ENCODE measurements around the gene MIF4GD. TPM values are rescaled to one million over a fixed set of nuclear protein-coding genes. Genes with fewer than 3 reads are reported as not detected.

The MIF4GD gene
- total RNA-seq, 1 experiment from 2014 or later = 21.6 TPM

DNA sequence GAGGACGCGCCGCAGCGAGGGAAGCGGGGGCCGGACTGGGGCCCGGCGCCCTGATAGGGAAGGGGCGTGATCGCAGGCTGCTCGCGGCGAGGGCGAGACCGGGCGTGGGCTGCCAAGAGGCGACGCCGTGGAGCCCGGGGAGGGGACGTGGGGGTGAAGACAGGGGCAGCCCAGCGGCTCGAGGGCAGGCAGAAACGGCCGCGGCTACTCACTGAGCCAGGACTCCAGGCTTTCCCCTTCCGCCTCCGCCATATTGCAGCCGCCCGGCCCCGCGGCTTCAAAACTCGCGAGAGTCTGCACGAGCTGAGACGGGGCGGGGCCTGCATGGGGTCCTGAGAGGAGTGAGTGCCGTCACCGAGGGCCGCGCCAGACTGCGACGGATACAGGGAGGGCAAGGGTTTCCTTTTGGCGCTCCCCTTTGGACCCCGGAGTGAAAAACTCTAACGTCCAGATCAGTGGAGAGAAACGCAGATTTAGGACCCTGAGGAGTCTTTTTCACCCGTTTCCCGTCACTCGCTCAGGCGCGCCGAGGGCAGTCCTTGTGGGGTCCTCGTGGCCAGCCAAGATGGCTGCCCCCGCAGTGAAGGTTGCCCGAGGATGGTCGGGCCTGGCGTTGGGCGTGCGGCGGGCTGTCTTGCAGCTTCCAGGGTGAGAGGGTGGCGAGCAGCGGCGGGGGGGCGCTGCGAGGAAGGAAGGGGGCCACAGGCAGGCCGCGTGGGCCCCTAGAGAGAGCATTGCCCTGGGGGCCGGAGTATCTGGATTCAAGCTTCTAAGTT, 9.5 kb downstream of the MIF4GD start, which contains the start of the genes GGA3 and MRPS7 (continued):
- TF ChIP-seq, protein P1, sequence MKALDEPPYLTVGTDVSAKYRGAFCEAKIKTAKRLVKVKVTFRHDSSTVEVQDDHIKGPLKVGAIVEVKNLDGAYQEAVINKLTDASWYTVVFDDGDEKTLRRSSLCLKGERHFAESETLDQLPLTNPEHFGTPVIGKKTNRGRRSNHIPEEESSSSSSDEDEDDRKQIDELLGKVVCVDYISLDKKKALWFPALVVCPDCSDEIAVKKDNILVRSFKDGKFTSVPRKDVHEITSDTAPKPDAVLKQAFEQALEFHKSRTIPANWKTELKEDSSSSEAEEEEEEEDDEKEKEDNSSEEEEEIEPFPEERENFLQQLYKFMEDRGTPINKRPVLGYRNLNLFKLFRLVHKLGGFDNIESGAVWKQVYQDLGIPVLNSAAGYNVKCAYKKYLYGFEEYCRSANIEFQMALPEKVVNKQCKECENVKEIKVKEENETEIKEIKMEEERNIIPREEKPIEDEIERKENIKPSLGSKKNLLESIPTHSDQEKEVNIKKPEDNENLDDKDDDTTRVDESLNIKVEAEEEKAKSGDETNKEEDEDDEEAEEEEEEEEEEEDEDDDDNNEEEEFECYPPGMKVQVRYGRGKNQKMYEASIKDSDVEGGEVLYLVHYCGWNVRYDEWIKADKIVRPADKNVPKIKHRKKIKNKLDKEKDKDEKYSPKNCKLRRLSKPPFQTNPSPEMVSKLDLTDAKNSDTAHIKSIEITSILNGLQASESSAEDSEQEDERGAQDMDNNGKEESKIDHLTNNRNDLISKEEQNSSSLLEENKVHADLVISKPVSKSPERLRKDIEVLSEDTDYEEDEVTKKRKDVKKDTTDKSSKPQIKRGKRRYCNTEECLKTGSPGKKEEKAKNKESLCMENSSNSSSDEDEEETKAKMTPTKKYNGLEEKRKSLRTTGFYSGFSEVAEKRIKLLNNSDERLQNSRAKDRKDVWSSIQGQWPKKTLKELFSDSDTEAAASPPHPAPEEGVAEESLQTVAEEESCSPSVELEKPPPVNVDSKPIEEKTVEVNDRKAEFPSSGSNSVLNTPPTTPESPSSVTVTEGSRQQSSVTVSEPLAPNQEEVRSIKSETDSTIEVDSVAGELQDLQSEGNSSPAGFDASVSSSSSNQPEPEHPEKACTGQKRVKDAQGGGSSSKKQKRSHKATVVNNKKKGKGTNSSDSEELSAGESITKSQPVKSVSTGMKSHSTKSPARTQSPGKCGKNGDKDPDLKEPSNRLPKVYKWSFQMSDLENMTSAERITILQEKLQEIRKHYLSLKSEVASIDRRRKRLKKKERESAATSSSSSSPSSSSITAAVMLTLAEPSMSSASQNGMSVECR (CRISPR knock-in tag; IDR thresholded peaks at IDR 0.05; ENCODE audit: borderline replicate concordance) = peak; percentile 90; the same call in 1 of the 2 replicates
- TF ChIP-seq SP1 (CRISPR knock-in tag; conservative IDR thresholded peaks at IDR 0.05) = peak; percentile 78
- no peak for TF ChIP-seq ZNF317 (CRISPR knock-in tag; IDR thresholded peaks at IDR 0.05; ENCODE audit: borderline replicate concordance, low read depth)
- TF ChIP-seq ETV6 (CRISPR knock-in tag; IDR thresholded peaks at IDR 0.05) = 0 out of 2 replicates have a peak, but pooled peaks have one; percentile 5
- peak; percentile 69; the same call in 1 of the 2 replicates for TF ChIP-seq ELF4 (CRISPR knock-in tag; IDR thresholded peaks at IDR 0.05; ENCODE audit: low read depth)
- no peak for TF ChIP-seq ZSCAN18 (CRISPR knock-in tag; IDR thresholded peaks at IDR 0.05)
- TF ChIP-seq TP53 (CRISPR knock-in tag; IDR thresholded peaks at IDR 0.05) = 0 out of 2 replicates have a peak, but pooled peaks have one; percentile 56
- peak; percentile 58; the same call in 1 of the 2 replicates for TF ChIP-seq TEAD4 (CRISPR knock-in tag; IDR thresholded peaks at IDR 0.05)
- 0 out of 2 replicates have a peak, but pooled peaks have one; percentile 77 for TF ChIP-seq RELA (CRISPR knock-in tag; IDR thresholded peaks at IDR 0.05; ENCODE audit: borderline replicate concordance)
- no peak for TF ChIP-seq ATF3 (CRISPR knock-in tag; conservative IDR thresholded peaks at IDR 0.05)
- TF ChIP-seq USF2 (CRISPR knock-in tag; IDR thresholded peaks at IDR 0.05) = peak; percentile 60
- peak; percentile 85 for TF ChIP-seq SMAD4 (CRISPR knock-in tag; IDR thresholded peaks at IDR 0.05)
- peak; percentile 42; the same call in 1 of the 2 replicates for TF ChIP-seq MYBL2 (CRISPR knock-in tag; IDR thresholded peaks at IDR 0.05)
- TF ChIP-seq, protein P2, sequence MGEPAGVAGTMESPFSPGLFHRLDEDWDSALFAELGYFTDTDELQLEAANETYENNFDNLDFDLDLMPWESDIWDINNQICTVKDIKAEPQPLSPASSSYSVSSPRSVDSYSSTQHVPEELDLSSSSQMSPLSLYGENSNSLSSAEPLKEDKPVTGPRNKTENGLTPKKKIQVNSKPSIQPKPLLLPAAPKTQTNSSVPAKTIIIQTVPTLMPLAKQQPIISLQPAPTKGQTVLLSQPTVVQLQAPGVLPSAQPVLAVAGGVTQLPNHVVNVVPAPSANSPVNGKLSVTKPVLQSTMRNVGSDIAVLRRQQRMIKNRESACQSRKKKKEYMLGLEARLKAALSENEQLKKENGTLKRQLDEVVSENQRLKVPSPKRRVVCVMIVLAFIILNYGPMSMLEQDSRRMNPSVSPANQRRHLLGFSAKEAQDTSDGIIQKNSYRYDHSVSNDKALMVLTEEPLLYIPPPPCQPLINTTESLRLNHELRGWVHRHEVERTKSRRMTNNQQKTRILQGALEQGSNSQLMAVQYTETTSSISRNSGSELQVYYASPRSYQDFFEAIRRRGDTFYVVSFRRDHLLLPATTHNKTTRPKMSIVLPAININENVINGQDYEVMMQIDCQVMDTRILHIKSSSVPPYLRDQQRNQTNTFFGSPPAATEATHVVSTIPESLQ (CRISPR knock-in tag; IDR thresholded peaks at IDR 0.05) = no peak
- TF ChIP-seq USF1 (CRISPR knock-in tag; IDR thresholded peaks at IDR 0.05) = peak; percentile 73; the same call in 1 of the 2 replicates
- TF ChIP-seq ZMAT4 (CRISPR knock-in tag; IDR thresholded peaks at IDR 0.05) = no peak
- TF ChIP-seq ZNF219 (CRISPR knock-in tag; IDR thresholded peaks at IDR 0.05; ENCODE audit: borderline replicate concordance) = peak; percentile 36; the same call in 1 of the 2 replicates
- TF ChIP-seq ZNF532 (CRISPR knock-in tag; IDR thresholded peaks at IDR 0.05; ENCODE audit: borderline replicate concordance) = no peak
- TF ChIP-seq CREM (CRISPR knock-in tag; IDR thresholded peaks at IDR 0.05) = peak; percentile 48; the same call in 1 of the 2 replicates
- TF ChIP-seq ESRRA (CRISPR knock-in tag; IDR thresholded peaks at IDR 0.05; ENCODE audit: borderline replicate concordance) = peak; percentile 34; the same call in 1 of the 2 replicates
- peak; percentile 71 for TF ChIP-seq MAX (CRISPR knock-in tag; IDR thresholded peaks at IDR 0.05)
- TF ChIP-seq OVOL2 (CRISPR knock-in tag; IDR thresholded peaks at IDR 0.05; ENCODE audit: borderline replicate concordance) = no peak
